ENCODE data around the gene RICTOR. TPM values are rescaled to one million over a fixed set of nuclear protein-coding genes. Genes with fewer than 3 reads are reported as not detected.

Gene RICTOR
- total and polyA plus RNA-seq, 2 of the 4 experiments (the other 2 are of a cell fraction), result 4.1 to 35.7 TPM

DNA sequence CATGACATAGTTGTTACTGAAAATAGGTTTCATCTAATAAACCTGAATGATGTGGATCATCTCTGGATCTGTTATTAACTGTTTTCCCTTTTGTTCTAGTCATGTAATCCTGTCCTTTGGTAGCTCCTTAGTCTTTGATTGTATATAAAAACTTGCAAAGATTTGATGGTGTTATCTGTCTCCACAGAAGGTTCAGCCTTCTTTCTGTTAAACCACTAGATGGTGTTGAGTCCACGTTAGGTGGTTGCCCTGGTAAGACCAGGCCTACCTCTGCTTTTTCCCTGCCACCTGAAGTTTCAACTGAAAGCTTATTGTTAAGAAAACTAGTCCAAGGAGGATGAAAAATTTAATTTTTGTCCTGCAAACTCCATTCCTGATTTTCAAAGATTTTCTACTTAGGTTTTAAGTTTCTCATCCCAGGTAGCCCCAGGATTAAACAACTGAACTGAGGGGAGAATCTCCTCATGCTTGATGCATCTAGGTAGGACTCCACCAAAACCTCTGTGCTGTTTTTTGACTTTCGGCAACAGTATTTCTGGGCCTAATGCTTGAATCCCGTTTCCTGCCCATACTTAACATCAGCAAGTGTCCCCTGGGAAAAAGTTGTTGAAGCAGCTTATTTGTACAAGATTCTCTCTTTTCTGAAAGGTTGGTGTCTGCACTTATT lies 68.5 kb downstream of the RICTOR start:
- no peak overlapping the region for H4K91ac ChIP-seq (ENCODE audit: insufficient read depth, low read depth, low read length)
- peaks cover 3% of the 10 kb centered on the region; the same call in 1 of the 2 replicates for H3K36me3 ChIP-seq (ENCODE audit: control insufficient read depth, insufficient read depth, low read length)
- no peak overlapping the region for H3K4ac ChIP-seq (ENCODE audit: low read depth, low read length)
- H2BK15ac ChIP-seq (ENCODE audit: low read depth, low read length), result no peak overlapping the region
- H3K4me3 ChIP-seq (ENCODE audit: insufficient read depth, low read depth, low read length), result no peak overlapping the region
- H3K27ac ChIP-seq (ENCODE audit: insufficient read depth, low read length), result no peak overlapping the region
- no peak overlapping the region for H2BK20ac ChIP-seq (ENCODE audit: low read depth, low read length)
- H4K20me1 ChIP-seq (ENCODE audit: insufficient read depth, low read length), result no peaks in the 10 kb centered on the region
- no CpG with 5 or more reads among the region's 3 CpGs for WGBS, 2 experiments (ENCODE audit: extremely low coverage in 2 of 2, insufficient read length in 1 of 2)
- no peak overlapping the region for H2AK9ac ChIP-seq (replicated peaks; ENCODE audit: low read depth, low read length, poor library complexity)
- dilution Hi-C loops (cut with HindIII; ENCODE audit: low sequenced_read_pairs, unreplicated experiment) (no loop called here), in situ Hi-C loops (cut with MboI; ENCODE audit: low sequenced_read_pairs) (no loop called here), intact Hi-C loops (cut with micrococcal nuclease) (no loop called here)
- no peaks in the 10 kb centered on the region for H3K27me3 ChIP-seq (ENCODE audit: control insufficient read depth, insufficient read depth, low read length)
- H3K79me1 ChIP-seq (ENCODE audit: low read depth in 1 of 2, low read length in 2 of 2), result peaks cover 13 to 21% of the 10 kb centered on the region in 2 experiments
- no peak overlapping the region for H3K4me2 ChIP-seq (ENCODE audit: low read depth, low read length)
- ChIA-PET CTCF (interaction anchor here (0.6 kb wide), 1 partner anchor 74 kb away, joined by 7 read pairs; no protein-coding TSS in a partner anchor), POLR2A (ENCODE audit: unreplicated experiment) (no interaction called here)
- no peak overlapping the region for H3K23ac ChIP-seq (ENCODE audit: low read depth, low read length)
- H2BK120ac ChIP-seq (ENCODE audit: low read depth, low read length), result no peak overlapping the region
- no TSS peak for BruUV-seq (replicated peaks)
- peaks cover 2% of the 10 kb centered on the region for H3K4me1 ChIP-seq (ENCODE audit: control insufficient read depth, insufficient read depth, low read length)
- no peak overlapping the region for H3K14ac ChIP-seq (replicated peaks; ENCODE audit: low read depth, low read length)
- H2AFZ ChIP-seq (replicated peaks; ENCODE audit: low read length, poor library complexity), result no peak overlapping the region
- TF ChIP-seq MAZ (IDR thresholded peaks at IDR 0.05; ENCODE audit: borderline replicate concordance, low read depth, low read length) (no peak), RAD21 (IDR thresholded peaks at IDR 0.05; ENCODE audit: low read length) (peak; percentile 41)
- no peak overlapping the region for H2AK5ac ChIP-seq (ENCODE audit: low read depth, low read length)
- H3K9me1 ChIP-seq (ENCODE audit: insufficient read depth, low read length), result no peaks in the 10 kb centered on the region
- no peak overlapping the region for H2BK5ac ChIP-seq (ENCODE audit: low read depth, low read length, poor library complexity, severe bottlenecking)
- no peak overlapping the region for H4K5ac ChIP-seq (ENCODE audit: low read depth, low read length)
- H3K18ac ChIP-seq (ENCODE audit: low read depth, low read length), result no peak overlapping the region
- H3K56ac ChIP-seq (ENCODE audit: extremely low read depth, insufficient read depth, low read length), result no peak overlapping the region
- H3K9me3 ChIP-seq (ENCODE audit: control insufficient read depth, insufficient read depth, low read length), result no peaks in the 10 kb centered on the region
- no peak overlapping the region for H4K8ac ChIP-seq (ENCODE audit: low read depth in 2 of 2, low read length in 2 of 2)
- DNase-seq (peak; percentile 22), ATAC-seq (ENCODE audit: low read depth) (no peak)
- no peak overlapping the region for H3K9ac ChIP-seq (ENCODE audit: low read depth, low read length)
